Neural progenitor cell (in vitro differentiated cells): Measurements from ENCODE around the gene DHRS1. TPM values are rescaled to one million over a fixed set of nuclear protein-coding genes. Genes with fewer than 3 reads are reported as not detected.
A peak's percentile ranks its signal among the peaks of the same experiment; 100 is the strongest.
"Not testable (repeated sequence)": the region's sequence is repeated elsewhere in the genome, so short reads cannot be mapped to it uniquely, and the experiment has no call there.

Source experiments
- DNase-seq: peaks from one replicate; pipeline ENCODE4 v3.0.0-alpha.2; 2016; ENCODE audit warnings: low spot score
- H2AFZ ChIP-seq: fragments of 200-600 bp; sonication (generic); replicated peaks from 2 replicates; pipeline ENCODE4 v1.6.1; 2016; ENCODE audit warnings: antibody characterized with exemption
- H3F3A ChIP-seq: fragments of 200-600 bp; sonication (generic); 2 replicates; pipeline ENCODE4 v1.6.1; 2016; ENCODE audit warnings: antibody characterized with exemption, low read depth
- H3K27ac ChIP-seq: fragments of 200-600 bp; sonication (generic); 2 replicates; pipeline ENCODE4 v1.5.1; 2016; ENCODE audit warnings: mild to moderate bottlenecking
- H3K27me3 ChIP-seq: fragments of 200-600 bp; sonication (generic); 2 replicates; pipeline ENCODE4 v1.6.1; 2016; ENCODE audit warnings: mild to moderate bottlenecking, moderate library complexity
- H3K36me3 ChIP-seq: fragments of 200-600 bp; sonication (generic); 2 replicates; pipeline ENCODE4 v1.5.1; 2016
- H3K4me1 ChIP-seq: fragments of 200-600 bp; sonication (generic); 2 replicates; pipeline ENCODE4 v1.6.1; 2016; ENCODE audit warnings: mixed run types
- H3K4me2 ChIP-seq: fragments of 200-600 bp; sonication (generic); 2 replicates; pipeline ENCODE4 v1.6.1; 2016
- H3K4me3 ChIP-seq: fragments of 200-600 bp; sonication (generic); 2 replicates; pipeline ENCODE4 v1.5.1; 2016
- H3K79me2 ChIP-seq: fragments of 200-600 bp; sonication (generic); 2 replicates; pipeline ENCODE4 v1.6.1; 2016; ENCODE audit warnings: low read depth
- H3K9ac ChIP-seq: fragments of 200-600 bp; sonication (generic); 2 replicates; pipeline ENCODE4 v1.6.1; 2016
- H3K9me3 ChIP-seq: fragments of 200-600 bp; sonication (generic); 2 replicates; pipeline ENCODE4 v1.5.1; 2016; ENCODE audit warnings: low read depth
- H4K20me1 ChIP-seq: fragments of 200-600 bp; sonication (generic); 2 replicates; pipeline ENCODE4 v1.6.1; 2016; ENCODE audit warnings: low read depth
- H3K27ac Mint-ChIP-seq: 3 replicates; pipeline ENCODE4 v1.8.0; 2021; ENCODE audit warnings: mixed read lengths
- H3K27me3 Mint-ChIP-seq: 2 replicates; pipeline ENCODE4 v1.8.0; 2022; ENCODE audit warnings: low read depth, mild to moderate bottlenecking, inconsistent platforms, moderate library complexity, mixed read lengths; ENCODE audit not compliant: insufficient read depth
- H3K36me3 Mint-ChIP-seq: 3 replicates; pipeline ENCODE4 v1.8.0; 2021; ENCODE audit warnings: mixed read lengths
- H3K4me1 Mint-ChIP-seq: 3 replicates; pipeline ENCODE4 v1.8.0; 2021; ENCODE audit warnings: mixed read lengths
- H3K4me3 Mint-ChIP-seq: 3 replicates; pipeline ENCODE4 v1.8.0; 2021; ENCODE audit warnings: mild to moderate bottlenecking, moderate library complexity, mixed read lengths
- H3K9me3 Mint-ChIP-seq: 3 replicates; pipeline ENCODE4 v1.8.0; 2020; ENCODE audit warnings: mixed read lengths
- CTCF ChIP-seq: fragments of 200-600 bp; sonication (generic); IDR thresholded peaks from 2 replicates; pipeline ENCODE4 v1.5.1; 2017; ENCODE audit warnings: antibody characterized with exemption, mild to moderate bottlenecking
- EZH2 ChIP-seq: fragments of 200-600 bp; sonication (generic); IDR thresholded peaks from 2 replicates; pipeline ENCODE4 v1.6.1; 2017; ENCODE audit warnings: antibody characterized with exemption, mild to moderate bottlenecking, moderate library complexity
- EZH2phosphoT487 ChIP-seq: fragments of 200-600 bp; sonication (generic); IDR thresholded peaks from 2 replicates; pipeline ENCODE4 v1.6.1; 2017; ENCODE audit warnings: antibody characterized with exemption
- total RNA-seq: library from RNA; depleted of rRNA; stranded (reverse); fragments of >200 nt; gene quantifications from 2 replicates; pipeline ENCODE4 v1.2.3, GENCODE V29; 2015; ENCODE audit warnings: low replicate concordance

The DHRS1 gene
- total RNA-seq, 1 donor from 2014 or later = 19.7 TPM

- Histone ChIP-seq H3K36me3 (no peaks in the 10 kb centered on the region), H3K27ac (no peak overlapping the region), H3K4me3 (no peak overlapping the region), H3K9ac (no peak overlapping the region), H3K4me2 (no peak overlapping the region), H3K79me2 (no peaks in the 10 kb centered on the region), H3K4me1 (no peaks in the 10 kb centered on the region), H3K27me3 (no peaks in the 10 kb centered on the region), H4K20me1 (no peaks in the 10 kb centered on the region), H3K9me3 (no peaks in the 10 kb centered on the region), H2AFZ (no peak overlapping the region), H3F3A (peaks cover 18% of the 10 kb centered on the region)
- TF ChIP-seq CTCF = no peak
- TF ChIP-seq EZH2 = no peak
- TF ChIP-seq EZH2phosphoT487 = no peak
- Mint-ChIP-seq H3K27ac (peak overlapping the region; percentile 38), H3K9me3 (no peaks in the 10 kb centered on the region), H3K4me1 (peaks cover 7% of the 10 kb centered on the region), H3K27me3 (peaks cover 3% of the 10 kb centered on the region), H3K36me3 (no peaks in the 10 kb centered on the region), H3K4me3 (no peak overlapping the region)
- DNase-seq = no peak
These were observed 52.8 kb downstream of the DHRS1 start for GRCh38 chr14:24246765-24247212.

GRCh38 chr14:24245350-24245749 lies 54.2 kb downstream of the DHRS1 start:
- H3F3A ChIP-seq = peaks cover 18% of the 10 kb centered on the region
- not testable (repeated sequence) for H3K9me3 ChIP-seq, H3K9me3 Mint-ChIP-seq, H3K4me2 ChIP-seq, H3K36me3 ChIP-seq, H4K20me1 ChIP-seq, H3K4me3 ChIP-seq, DNase-seq, H3K27me3 Mint-ChIP-seq, H3K4me3 Mint-ChIP-seq, H3K36me3 Mint-ChIP-seq, H3K27me3 ChIP-seq, H3K4me1 ChIP-seq, H3K9ac ChIP-seq, H2AFZ ChIP-seq, H3K27ac ChIP-seq, H3K27ac Mint-ChIP-seq
- H3K4me1 Mint-ChIP-seq = peaks cover 14% of the 10 kb centered on the region
- H3K79me2 ChIP-seq = peaks cover 14% of the 10 kb centered on the region

GRCh38 chr14:24243336-24243836 lies 56.2 kb downstream of the DHRS1 start:
- H2AFZ ChIP-seq = peak overlapping the region; percentile 45
- H3K36me3 Mint-ChIP-seq = peaks cover 8% of the 10 kb centered on the region
- H3K9me3 Mint-ChIP-seq = no peaks in the 10 kb centered on the region
- peaks cover 17% of the 10 kb centered on the region for H3K4me1 Mint-ChIP-seq
- DNase-seq = no peak
- no peaks in the 10 kb centered on the region for H3K36me3 ChIP-seq
- H3K4me2 ChIP-seq = peak overlapping the region; percentile 72
- peaks cover 5% of the 10 kb centered on the region for H4K20me1 ChIP-seq
- peaks cover 3% of the 10 kb centered on the region for H3K4me1 ChIP-seq
- H3K79me2 ChIP-seq = peaks cover 17% of the 10 kb centered on the region
- H3K4me3 Mint-ChIP-seq = peak overlapping the region; percentile 91
- H3K4me3 ChIP-seq = peak overlapping the region; percentile 74
- H3K27me3 ChIP-seq = no peaks in the 10 kb centered on the region
- no peak overlapping the region for H3K27ac ChIP-seq
- TF ChIP-seq EZH2 (no peak), CTCF (no peak)
- H3K27me3 Mint-ChIP-seq = peaks cover 2% of the 10 kb centered on the region
- no peaks in the 10 kb centered on the region for H3K9me3 ChIP-seq
- peaks cover 18% of the 10 kb centered on the region for H3F3A ChIP-seq
- H3K27ac Mint-ChIP-seq = peak overlapping the region; percentile 98
- H3K9ac ChIP-seq = no peak overlapping the region

GRCh38 chr14:24241829-24242443 lies 57.6 kb downstream of the DHRS1 start:
- peaks cover 2% of the 10 kb centered on the region for H3K27me3 Mint-ChIP-seq
- Histone ChIP-seq H4K20me1 (peaks cover 5% of the 10 kb centered on the region), H3K27ac (peak overlapping the region; percentile 87), H3K27me3 (no peaks in the 10 kb centered on the region), H3K9ac (peak overlapping the region; percentile 57), H3K9me3 (no peaks in the 10 kb centered on the region), H3F3A (peaks cover 18% of the 10 kb centered on the region), H2AFZ (peak overlapping the region; percentile 74), H3K4me2 (peak overlapping the region; percentile 72), H3K4me3 (peak overlapping the region; percentile 74), H3K4me1 (peaks cover 3% of the 10 kb centered on the region), H3K36me3 (no peaks in the 10 kb centered on the region), H3K79me2 (peaks cover 17% of the 10 kb centered on the region)
- peak; percentile 98 for DNase-seq
- no peaks in the 10 kb centered on the region for H3K9me3 Mint-ChIP-seq
- H3K4me1 Mint-ChIP-seq = peaks cover 17% of the 10 kb centered on the region
- H3K36me3 Mint-ChIP-seq = peaks cover 18% of the 10 kb centered on the region
- peak overlapping the region; percentile 91 for H3K4me3 Mint-ChIP-seq
- H3K27ac Mint-ChIP-seq = no peak overlapping the region
- TF ChIP-seq CTCF (peak; percentile 57), EZH2 (no peak), EZH2phosphoT487 (no peak)
